SK-N-SH treated with all-trans-retinoic acid at 6 μM for 48 hours (cell line): ENCODE measurements around the gene METTL25.

Experiments used
- ATAC-seq: fragments of 200-7000 bp; cut with Tn5 transposase; 3 replicates; pipeline ENCODE4 v1.9.1; 2020; ENCODE audit warnings: mild to moderate bottlenecking, moderate library complexity
- ARNTL ChIP-seq: fragments of 450-650 bp; formaldehyde crosslinking; IDR thresholded peaks from 2 replicates; pipeline ENCODE4 v1.5.0; 2020; ENCODE audit warnings: low read depth, mild to moderate bottlenecking, moderate library complexity, borderline replicate concordance
- BACH2 ChIP-seq: fragments of 250-450 bp; sonication (Bioruptor Pico); IDR thresholded peaks from 2 replicates; pipeline ENCODE4 v1.9.0; 2021; ENCODE audit warnings: mild to moderate bottlenecking, borderline replicate concordance
- CREB5 ChIP-seq: fragments of 250-450 bp; sonication (Bioruptor Pico); IDR thresholded peaks from 2 replicates; pipeline ENCODE4 v1.5.1; 2020; ENCODE audit warnings: low read depth, mild to moderate bottlenecking, moderate library complexity
- CSDC2 ChIP-seq: fragments of 250-450 bp; sonication (Bioruptor Pico); IDR thresholded peaks from 2 replicates; pipeline ENCODE4 v1.5.0; 2020; ENCODE audit warnings: mild to moderate bottlenecking, moderate library complexity
- CSRNP3 ChIP-seq: fragments of 250-450 bp; sonication (Bioruptor Pico); IDR thresholded peaks from 2 replicates; pipeline ENCODE4 v1.5.1; 2021; ENCODE audit warnings: mild to moderate bottlenecking, moderate library complexity
- ESRRG ChIP-seq: fragments of 250-450 bp; sonication (Bioruptor Pico); IDR thresholded peaks from 2 replicates; pipeline ENCODE4 v1.6.1; 2021; ENCODE audit warnings: mild to moderate bottlenecking
- GLIS3 ChIP-seq: fragments of 250-450 bp; sonication (Bioruptor Pico); IDR thresholded peaks from 2 replicates; pipeline ENCODE4 v1.5.0; 2020; ENCODE audit warnings: mild to moderate bottlenecking, moderate library complexity
- OSR1 ChIP-seq: fragments of 250-450 bp; sonication (Bioruptor Pico); IDR thresholded peaks from 2 replicates; pipeline ENCODE4 v1.8.0; 2022; ENCODE audit warnings: moderate library complexity, mild to moderate bottlenecking, inconsistent platforms
- PATZ1 ChIP-seq: fragments of 250-450 bp; sonication (Bioruptor Pico); IDR thresholded peaks from 2 replicates; pipeline ENCODE4 v1.8.0; 2020; ENCODE audit warnings: mild to moderate bottlenecking, moderate library complexity, borderline replicate concordance
- POU6F1 ChIP-seq: fragments of 250-450 bp; sonication (Bioruptor Pico); IDR thresholded peaks from 2 replicates; pipeline ENCODE4 v1.8.0; 2021; ENCODE audit warnings: low read depth, mild to moderate bottlenecking, moderate library complexity, borderline replicate concordance
- PPARA ChIP-seq: fragments of 250-450 bp; sonication (Bioruptor Pico); IDR thresholded peaks from 2 replicates; pipeline ENCODE4 v1.5.0; 2020; ENCODE audit warnings: mild to moderate bottlenecking, borderline replicate concordance
- RARB ChIP-seq: fragments of 250-450 bp; sonication (Bioruptor Pico); IDR thresholded peaks from 2 replicates; pipeline ENCODE4 v1.8.0; 2021; ENCODE audit warnings: mild to moderate bottlenecking, moderate library complexity
- SNAI2 ChIP-seq: fragments of 250-450 bp; sonication (Bioruptor Pico); IDR thresholded peaks from 2 replicates; pipeline ENCODE4 v1.5.0; 2020; ENCODE audit warnings: mild to moderate bottlenecking, moderate library complexity
- TOX ChIP-seq: fragments of 250-450 bp; sonication (Bioruptor Pico); IDR thresholded peaks from 2 replicates; pipeline ENCODE4 v1.8.0; 2021; ENCODE audit warnings: mild to moderate bottlenecking, moderate library complexity, borderline replicate concordance
- TSHZ2 ChIP-seq: fragments of 250-450 bp; sonication (Bioruptor Pico); IDR thresholded peaks from 2 replicates; pipeline ENCODE4 v1.5.0; 2020; ENCODE audit warnings: mild to moderate bottlenecking, moderate library complexity
- ZFP3 ChIP-seq: fragments of 250-450 bp; sonication (Bioruptor Pico); IDR thresholded peaks from 2 replicates; pipeline ENCODE4 v1.5.0; 2020; ENCODE audit warnings: mild to moderate bottlenecking, moderate library complexity
- ZFP30 ChIP-seq: fragments of 450-650 bp; formaldehyde crosslinking; IDR thresholded peaks from 2 replicates; pipeline ENCODE4 v1.5.0; 2022; ENCODE audit warnings: mild to moderate bottlenecking, moderate library complexity
- ZNF565 ChIP-seq: fragments of 450-650 bp; formaldehyde crosslinking; conservative IDR thresholded peaks from 2 replicates; pipeline ENCODE4 v1.5.0; 2020; ENCODE audit warnings: low read depth, mild to moderate bottlenecking, moderate library complexity
- ZNF70 ChIP-seq: fragments of 450-650 bp; formaldehyde crosslinking; IDR thresholded peaks from 2 replicates; pipeline ENCODE4 v1.5.0; 2020; ENCODE audit warnings: mild to moderate bottlenecking, moderate library complexity
- ZNF8 ChIP-seq: fragments of 450-650 bp; formaldehyde crosslinking; IDR thresholded peaks from 2 replicates; pipeline ENCODE4 v1.5.0; 2020; ENCODE audit warnings: mild to moderate bottlenecking, moderate library complexity

METTL25 gene

GRCh38 chr12:82440885-82441284 lies 82.6 kb downstream of the METTL25 start:
- no peak for ATAC-seq
- TF ChIP-seq PATZ1 (CRISPR knock-in tag) (no peak), RARB (CRISPR knock-in tag) (no peak), TSHZ2 (CRISPR knock-in tag) (no peak), BACH2 (CRISPR knock-in tag) (no peak), GLIS3 (no peak)

- TF ChIP-seq ZFP3 (CRISPR knock-in tag) (no peak), ZNF8 (CRISPR knock-in tag) (no peak), GLIS3 (no peak), CSRNP3 (CRISPR knock-in tag) (no peak), CSDC2 (no peak), OSR1 (CRISPR knock-in tag) (no peak)
- peak; percentile 40; the same call in 2 of the 3 replicates for ATAC-seq
These were observed 90.7 kb downstream of the METTL25 start for GRCh38 chr12:82448911-82449578.

- TF ChIP-seq BACH2 (CRISPR knock-in tag) (no peak), ARNTL (no peak), ZFP30 (CRISPR knock-in tag) (no peak), POU6F1 (no peak), ZNF565 (no peak), ESRRG (no peak), TOX (CRISPR knock-in tag) (no peak)
- no peak for ATAC-seq
These were observed 98.3 kb downstream of the METTL25 start for GRCh38 chr12:82456633-82457032.

- no peak for ATAC-seq
- TF ChIP-seq TSHZ2 (CRISPR knock-in tag) (no peak), SNAI2 (CRISPR knock-in tag) (no peak), ZNF70 (CRISPR knock-in tag) (no peak), PPARA (CRISPR knock-in tag) (no peak), ESRRG (no peak), OSR1 (CRISPR knock-in tag) (no peak), CREB5 (CRISPR knock-in tag) (no peak), TOX (CRISPR knock-in tag) (no peak), ZFP3 (CRISPR knock-in tag) (no peak), POU6F1 (no peak), GLIS3 (no peak), BACH2 (CRISPR knock-in tag) (no peak)
These were observed 99.8 kb downstream of the METTL25 start for GRCh38 chr12:82458101-82458500.
